GM18951 (cell line): ENCODE data around the gene RHOF.

Experiments used
- POLR2A ChIP-seq: IDR thresholded peaks from 4 replicates; pipeline ENCODE4 v1.6.1; 2011; ENCODE audit warnings: mild to moderate bottlenecking; ENCODE audit not compliant: insufficient read length, insufficient read depth; ENCODE audit errors: extremely low read depth
- in situ Hi-C: fragments of 300-500 bp; cut with MboI; formaldehyde crosslinking; loops from one replicate; pipeline ENCODE4 v1.12.0; 2022; ENCODE audit warnings: low sequenced_read_pairs, mixed read lengths, inconsistent platforms; ENCODE audit not compliant: unreplicated experiment

RHOF gene

GRCh38 chr12:121797937-121798786 is 4.7 kb upstream of the RHOF start:
- in situ Hi-C loops, result no loop called here
- TF ChIP-seq POLR2A, result peak; percentile 25

- TF ChIP-seq POLR2A, result no peak
- in situ Hi-C loops, result no loop called here
These were observed 3.6 kb upstream of the RHOF start for GRCh38 chr12:121796855-121797751.

DNA sequence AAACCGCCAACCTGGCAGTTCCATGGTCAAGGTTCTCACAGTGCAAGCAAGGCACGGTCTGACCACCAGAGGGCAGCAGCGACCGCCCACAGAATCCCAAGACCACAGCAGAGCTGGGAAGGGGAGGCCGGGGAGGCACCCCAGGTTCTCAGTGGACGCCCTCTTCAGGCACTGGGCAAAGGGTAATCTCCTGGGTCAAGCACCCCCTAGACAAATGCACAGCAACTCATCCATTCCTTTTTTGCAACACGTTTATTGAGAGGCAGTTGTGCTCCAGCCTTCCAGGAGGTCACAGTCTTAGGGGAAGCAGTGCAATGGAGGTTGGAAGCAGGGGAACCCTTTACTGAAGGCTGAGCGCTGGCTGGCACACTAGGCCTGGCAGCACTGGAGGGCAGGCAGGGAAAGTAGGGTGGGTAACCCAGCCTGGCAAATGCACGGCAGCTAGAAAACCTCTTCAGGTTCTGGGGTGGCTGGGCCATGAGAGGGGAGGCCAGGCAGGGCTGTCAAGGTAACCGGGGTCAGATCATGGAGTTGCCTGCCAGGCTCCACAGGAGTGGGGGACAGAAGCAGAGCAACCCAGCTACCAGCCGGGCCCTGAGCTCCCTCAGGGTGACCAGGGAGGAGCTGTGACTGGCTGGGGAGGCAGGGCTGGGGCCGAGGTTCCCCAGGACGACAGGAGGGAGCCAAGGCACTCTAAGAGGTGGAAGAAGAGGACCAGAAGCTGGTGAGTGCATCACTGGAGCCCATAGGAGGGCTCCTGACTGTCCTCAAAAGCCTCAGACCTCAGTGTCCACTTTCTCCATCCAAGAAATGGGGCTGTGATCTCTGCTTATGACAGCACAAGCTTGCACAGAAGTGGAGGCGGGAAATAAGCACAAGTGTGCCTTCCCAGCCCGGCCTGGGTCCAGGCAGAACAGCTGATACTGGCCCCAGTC is 1.8 kb upstream of the RHOF start:
- in situ Hi-C loops, result no loop called here
- TF ChIP-seq POLR2A, result no peak

GRCh38 chr12:121794534-121795033 is 1.1 kb upstream of the RHOF start:
- no peak for TF ChIP-seq POLR2A
- in situ Hi-C loops, result loop anchor here (5.0 kb wide), 1 partner anchor 102 kb away; no protein-coding TSS in a partner anchor

DNA sequence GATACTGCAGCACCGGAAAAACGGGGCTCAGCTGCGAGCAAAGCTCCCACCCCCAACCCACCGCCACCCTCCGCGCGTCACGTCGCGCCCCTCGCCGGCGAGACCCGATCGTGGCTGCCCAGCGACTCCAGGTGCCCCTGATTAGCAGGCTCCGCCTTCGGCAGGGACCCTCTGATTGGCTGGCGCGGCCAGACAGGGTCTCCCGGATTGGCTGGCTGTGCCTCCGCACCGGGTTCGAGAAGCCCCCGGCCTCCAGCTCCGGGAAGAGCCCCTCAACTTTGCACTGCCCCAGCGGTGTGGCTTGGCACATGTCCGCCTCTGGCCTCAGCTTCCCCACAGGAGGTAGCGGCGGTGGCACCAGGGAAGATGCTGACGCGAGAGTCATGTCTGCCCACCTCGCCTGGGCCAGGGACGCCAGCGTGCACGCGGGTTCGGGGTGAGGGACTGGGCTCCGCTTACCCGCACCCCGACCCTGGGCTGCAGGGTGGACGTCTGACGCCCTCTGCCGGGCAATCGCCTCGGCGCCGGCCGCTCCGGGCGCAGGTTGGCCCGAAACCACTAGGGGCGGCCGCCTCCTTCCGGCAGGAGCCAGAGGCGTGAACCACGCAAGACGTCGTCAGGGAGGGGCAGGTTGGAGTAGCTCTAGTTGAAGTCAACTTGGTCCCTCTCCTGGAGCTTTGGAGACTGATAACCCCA is 498 bp upstream of the RHOF start:
- in situ Hi-C loops, result loop anchor here (5.0 kb wide), 1 partner anchor 102 kb away; no protein-coding TSS in a partner anchor
- peak; percentile 51 for TF ChIP-seq POLR2A

- TF ChIP-seq POLR2A, result no peak
- in situ Hi-C loops, result loop anchor here (5.0 kb wide), 1 partner anchor 101 kb away; no protein-coding TSS in a partner anchor
These were observed 665 bp downstream of the RHOF start for GRCh38 chr12:121792607-121793439.

DNA sequence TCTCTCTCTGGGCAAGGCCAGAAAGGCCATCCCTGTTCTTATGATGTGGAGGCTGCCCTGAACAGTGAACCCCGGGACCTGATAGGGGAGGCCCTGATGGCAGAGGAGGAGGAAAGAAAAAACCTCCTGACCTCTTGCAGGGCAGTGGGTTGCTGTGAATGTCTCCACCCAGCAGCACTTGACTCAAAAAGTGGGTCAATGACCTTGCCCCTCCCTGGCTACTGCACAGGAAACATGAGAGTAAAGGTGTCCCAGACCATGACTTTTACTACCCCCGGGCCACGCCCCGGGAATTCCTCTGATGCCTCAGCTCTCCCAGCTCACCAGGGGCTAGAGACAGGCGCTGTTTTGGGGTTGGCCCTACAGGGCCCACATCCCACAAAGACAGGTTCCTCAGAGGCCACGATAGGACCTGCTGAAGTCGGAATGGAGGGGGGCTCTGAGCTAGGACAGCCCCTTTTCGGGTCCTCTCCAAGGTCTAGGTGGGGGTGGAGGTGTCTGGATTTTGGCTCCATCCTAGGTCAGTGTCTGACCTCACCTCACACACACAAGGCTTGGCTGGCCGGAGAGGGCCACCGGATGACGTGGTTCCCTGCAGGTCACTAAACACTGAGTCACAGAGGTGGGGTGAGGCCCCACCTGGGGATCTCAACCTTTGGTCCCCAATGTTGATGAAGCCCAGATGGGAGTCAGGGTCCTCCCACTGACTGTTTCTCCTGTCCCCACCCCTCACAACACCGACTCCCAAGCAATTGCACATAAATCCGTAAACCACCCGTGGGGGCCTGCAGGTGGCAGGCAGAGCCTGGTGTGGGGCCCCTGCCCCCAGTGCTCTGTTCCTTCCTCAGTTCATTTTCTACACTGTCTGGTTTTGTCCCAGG is 1.6 kb downstream of the RHOF start:
- in situ Hi-C loops, result loop anchor here (5.0 kb wide), 1 partner anchor 100 kb away; no protein-coding TSS in a partner anchor
- no peak for TF ChIP-seq POLR2A

- in situ Hi-C loops, result loop anchor here (5.0 kb wide), 1 partner anchor 98 kb away; no protein-coding TSS in a partner anchor
These were observed 2.7 kb downstream of the RHOF start for GRCh38 chr12:121790785-121791184.

DNA sequence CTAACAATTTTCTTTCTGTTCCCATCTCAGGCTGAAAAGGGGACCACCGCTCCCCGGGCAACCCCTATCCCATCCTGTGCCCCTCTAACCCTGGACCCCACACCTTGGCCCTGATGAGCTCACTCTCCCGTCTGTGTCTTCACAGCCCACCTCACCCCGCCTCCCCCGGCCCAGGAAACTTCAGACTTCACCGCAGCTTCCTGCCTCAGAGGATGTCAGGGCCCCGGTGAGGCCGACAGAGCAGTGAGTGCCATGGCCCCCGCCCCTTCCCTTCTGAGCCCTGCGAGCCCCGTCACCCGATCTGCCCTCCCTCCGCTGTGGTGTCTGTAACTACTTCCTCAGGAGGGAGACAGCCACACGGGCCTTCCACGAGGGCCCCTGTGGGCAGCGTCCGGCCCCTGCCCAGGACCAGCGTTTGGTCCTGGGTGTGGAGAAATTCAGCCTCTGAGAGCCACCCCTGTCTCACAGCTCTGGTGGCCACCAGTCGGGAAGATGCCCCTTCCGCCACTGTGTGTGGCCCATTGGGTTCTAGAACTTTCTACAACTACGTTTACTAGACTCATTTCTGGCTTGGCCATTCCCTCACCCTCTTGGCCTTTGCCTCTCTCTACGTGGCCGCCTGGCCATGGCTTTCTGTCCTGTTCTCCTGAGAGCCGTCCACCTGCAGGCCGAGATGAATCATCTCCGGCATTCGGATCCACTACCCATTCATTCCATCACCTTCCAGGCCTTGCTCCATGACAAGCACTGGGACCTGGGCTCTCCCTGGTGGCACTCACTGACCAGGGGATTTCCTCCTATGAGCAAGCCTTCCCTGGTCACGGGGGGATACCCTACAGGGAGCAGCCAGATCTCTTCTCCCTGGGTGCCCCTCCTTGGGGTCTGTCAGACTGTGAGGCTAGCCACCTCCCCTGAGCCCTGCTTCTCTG is 3.4 kb downstream of the RHOF start:
- peak; percentile 57 for TF ChIP-seq POLR2A
- in situ Hi-C loops, result loop anchor here (5.0 kb wide), 1 partner anchor 98 kb away; no protein-coding TSS in a partner anchor

- no peak for TF ChIP-seq POLR2A
- in situ Hi-C loops, result no loop called here
These were observed 4.2 kb downstream of the RHOF start for GRCh38 chr12:121789233-121789781.
